Frontal cortex (tissue), 4 donors: ENCODE measurements around the gene ADAMTS2. TPM values are rescaled to one million over a fixed set of nuclear protein-coding genes. Genes with fewer than 3 reads are reported as not detected.

ENCODE experiments used
- DNase-seq, 2 donors: peaks; one replicate each; pipeline ENCODE4 v3.0.0; 2012; ENCODE audit warnings: low spot score in 2 of 2
- FAIRE-seq: peaks from 2 replicates; lab custom pipeline; 2012; peaks lifted over from hg19 to GRCh38; lab: Jason Lieb, UNC
- total RNA-seq: library from RNA; depleted of rRNA; stranded (reverse); fragments of >200 nt; gene quantifications from one replicate; pipeline ENCODE4 v1.2.3, GENCODE V29; 2014
- donor health status: control.
- donor health status: control.
- donor health status: control.

Gene ADAMTS2
- total RNA-seq, 1 donor from 2014 or later: 3.3 TPM

DNA sequence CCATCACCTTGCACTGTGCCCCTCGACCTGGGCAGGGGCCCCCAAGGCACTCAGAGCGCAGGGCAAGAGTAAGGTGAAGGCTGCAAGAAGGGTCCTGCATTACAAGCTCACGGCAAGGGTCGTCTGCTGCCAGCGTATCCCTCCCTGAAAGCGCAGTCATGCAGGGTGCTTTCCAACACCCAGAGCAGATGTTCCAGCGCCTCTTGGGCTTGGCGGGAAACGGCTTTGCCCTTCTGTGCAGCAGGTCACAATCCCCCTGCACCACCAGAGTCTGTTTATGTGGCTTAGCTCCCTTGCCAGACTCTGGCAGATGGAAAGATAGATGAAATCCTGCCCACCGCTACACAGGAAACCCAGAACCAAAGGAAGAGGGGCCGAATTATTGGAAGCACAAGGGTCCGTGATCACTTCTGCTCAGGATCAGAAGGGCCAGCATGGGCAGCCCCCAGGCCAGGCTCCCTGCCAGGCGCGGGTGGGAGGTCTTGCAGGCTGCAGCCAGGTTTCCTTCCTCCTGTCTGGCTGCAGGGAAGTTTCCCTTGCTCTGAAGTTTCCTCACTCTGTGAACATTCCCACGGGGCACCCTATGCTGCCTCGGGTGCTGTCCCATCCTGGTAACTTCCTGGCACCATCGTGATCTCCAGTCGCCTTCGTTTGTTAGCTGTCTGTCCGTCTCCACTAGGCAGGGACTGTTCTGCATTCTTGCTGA lies 152.9 kb downstream of the ADAMTS2 start:
- DNase-seq (no peak), FAIRE-seq (no peak)

DNA sequence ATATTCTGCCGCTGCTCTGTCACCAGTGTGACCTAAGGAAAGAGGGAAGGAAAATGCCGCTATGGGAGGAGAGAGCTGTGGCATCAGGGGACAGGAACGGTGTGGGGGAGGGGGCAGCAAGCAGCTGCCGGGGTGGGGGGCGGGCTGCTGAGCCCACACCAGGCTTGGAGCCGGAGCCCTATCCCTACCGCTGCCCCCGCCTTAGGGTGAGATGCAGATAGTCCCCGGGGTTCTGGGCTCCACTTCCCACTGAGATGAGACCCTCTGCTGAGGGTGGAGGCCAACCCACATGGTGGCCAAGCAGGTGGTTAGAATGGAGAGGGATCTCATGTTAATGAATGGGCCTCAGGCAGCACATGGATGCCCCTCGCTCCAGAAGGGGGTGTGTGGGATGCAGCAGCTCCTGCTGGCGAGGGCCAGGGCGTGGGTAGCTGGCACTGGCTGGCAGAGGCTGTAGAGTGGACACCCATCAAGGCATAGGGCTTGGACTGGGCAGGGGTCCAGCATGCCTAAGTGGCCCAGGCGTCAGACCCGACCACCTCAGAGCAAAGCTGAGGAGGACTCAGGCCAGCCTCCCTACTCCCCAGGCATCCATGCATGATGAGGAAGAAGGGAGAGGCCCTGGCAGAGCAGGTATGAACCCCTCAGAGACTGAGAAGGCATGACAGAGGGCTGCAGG lies 153.6 kb downstream of the ADAMTS2 start:
- FAIRE-seq: no peak
- DNase-seq: no peak

DNA sequence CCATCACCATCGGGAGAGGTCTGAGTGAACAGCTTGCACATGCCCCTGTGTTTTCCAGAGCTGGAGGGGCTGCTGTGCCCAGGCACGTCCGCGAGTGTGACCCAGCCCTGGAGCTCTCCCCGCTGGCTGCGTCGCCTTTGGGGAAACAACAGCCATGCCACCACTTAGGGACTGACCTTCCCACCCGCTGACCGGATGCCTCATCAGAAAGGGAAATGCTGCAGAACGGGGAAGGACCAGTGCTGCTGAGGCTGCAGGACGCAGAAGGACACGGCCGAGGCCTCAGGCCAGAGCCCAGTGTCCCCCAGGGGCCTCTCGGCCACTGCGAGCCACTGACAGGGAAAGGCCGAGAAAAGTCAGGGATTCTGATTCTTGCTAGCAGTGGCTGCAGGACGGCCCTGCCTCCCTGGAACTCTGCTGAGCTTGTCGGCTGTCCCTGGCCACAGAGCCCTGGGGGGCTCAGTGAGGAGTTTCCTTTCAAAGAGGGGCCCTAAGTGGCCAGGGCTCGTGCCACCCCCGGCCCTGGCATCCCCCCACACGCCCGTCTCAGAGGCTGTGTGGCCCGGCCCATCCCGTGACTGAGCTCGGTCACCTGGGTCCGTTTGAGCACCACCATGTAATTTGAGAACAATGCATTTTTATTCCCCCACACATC lies 154.3 kb downstream of the ADAMTS2 start:
- DNase-seq (no peak), FAIRE-seq (no peak)

DNA sequence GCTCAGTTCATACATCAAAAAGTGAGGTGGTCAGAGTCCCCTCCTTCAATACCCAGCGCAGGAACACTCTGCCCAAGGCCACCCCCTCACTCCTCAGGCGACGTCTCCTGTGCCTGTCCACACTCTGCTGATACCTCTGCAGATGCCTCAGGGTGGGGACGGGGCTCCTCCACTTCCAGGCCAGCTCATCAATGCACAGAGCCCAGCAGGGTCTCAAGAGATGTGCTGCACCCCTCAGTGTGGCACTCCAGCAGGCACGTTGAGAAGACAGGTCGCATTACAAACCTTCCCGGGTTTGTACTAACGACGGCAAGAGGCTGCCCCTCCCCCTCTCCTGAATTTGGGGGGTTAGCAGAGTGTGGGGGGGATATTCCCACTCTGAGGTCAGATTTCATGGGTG lies 156.6 kb downstream of the ADAMTS2 start:
- DNase-seq (no peak), FAIRE-seq (no peak)

DNA sequence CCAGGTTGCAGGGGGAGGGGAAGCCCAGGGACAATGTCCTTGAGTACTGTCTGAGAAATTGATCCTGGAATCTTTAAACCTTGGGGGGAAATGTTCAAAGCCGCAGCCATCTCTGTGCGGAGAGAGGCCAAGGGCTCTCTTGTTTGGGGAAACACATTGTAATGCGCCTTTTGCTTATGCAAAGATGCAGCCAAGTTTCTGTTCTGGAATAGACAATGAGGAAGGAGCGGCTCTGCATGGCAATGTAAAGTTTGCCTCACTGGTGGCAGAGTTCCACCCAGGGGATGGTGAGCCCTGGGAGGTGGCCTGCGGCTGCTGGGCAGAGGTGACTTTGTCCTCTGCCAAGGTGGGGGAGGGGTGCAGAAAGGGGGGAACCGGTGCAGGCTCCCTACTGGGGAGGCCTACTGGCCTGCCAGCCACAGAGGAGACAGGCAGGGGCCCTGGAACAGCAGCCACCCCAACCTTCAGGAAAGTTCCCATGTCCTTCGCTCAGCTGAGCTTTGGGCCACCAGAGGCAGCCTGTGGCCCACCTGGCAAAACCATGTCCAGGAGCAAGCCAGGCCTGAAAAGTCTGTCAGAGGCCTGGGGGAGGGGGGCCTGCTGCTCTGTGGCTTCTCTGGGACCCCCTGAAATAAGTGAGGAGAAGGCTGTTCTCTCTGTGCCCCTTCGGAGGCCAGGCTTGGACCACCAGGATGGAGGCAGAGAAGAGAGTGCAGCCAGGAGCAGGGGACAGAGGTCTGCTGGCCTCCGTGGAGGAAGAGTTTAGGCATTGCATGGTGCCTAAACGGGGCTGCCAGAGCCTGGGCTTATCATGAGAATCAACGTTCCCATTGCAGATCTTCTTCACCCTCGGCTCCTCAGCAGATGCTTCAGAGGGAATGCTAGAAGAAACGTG lies 157.3 kb downstream of the ADAMTS2 start:
- no peak for FAIRE-seq
- DNase-seq: no peak

DNA sequence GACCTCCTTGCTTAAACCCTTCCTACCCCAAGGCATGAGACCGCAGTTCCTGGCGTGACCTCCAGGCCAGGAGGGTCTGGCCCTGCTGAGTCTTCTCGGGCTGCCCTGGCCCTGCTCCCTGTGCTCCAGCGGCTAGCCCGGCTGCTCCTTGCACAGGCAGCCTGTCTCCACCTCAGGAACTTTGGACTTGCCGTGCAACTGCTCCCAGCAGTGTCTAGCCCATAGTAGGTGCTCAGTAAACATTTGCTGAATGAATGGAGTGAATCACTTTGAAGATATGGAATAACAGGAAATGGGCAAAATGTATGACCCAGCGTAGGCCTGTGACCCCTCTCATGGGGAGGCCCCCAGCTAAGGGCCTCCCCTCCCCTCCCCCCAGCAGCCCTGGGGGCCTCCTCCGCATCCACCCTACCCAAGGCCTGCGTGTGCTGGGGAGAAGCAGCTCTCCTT lies 158.0 kb downstream of the ADAMTS2 start:
- DNase-seq (no peak), FAIRE-seq (no peak)

DNA sequence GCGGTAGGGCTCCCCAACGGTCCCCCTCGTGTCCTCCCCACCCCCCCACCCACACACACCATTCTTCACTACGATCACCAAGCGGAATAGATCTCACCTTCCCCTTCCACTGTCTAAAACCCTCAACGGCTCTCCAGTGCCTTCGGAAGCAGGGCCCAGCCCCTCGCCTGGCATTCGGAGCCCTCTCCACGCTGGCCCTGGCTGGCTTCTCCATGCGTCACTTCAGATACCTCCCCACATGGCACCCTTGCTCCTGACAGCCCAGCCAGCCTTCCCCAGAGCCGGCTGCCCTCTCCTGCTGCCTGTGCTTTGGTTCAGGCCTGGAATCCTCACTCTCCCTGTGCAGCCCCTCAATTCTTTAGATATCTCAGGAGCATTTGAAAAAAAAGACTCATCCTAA lies 158.5 kb downstream of the ADAMTS2 start:
- DNase-seq (no peak), FAIRE-seq (no peak)

DNA sequence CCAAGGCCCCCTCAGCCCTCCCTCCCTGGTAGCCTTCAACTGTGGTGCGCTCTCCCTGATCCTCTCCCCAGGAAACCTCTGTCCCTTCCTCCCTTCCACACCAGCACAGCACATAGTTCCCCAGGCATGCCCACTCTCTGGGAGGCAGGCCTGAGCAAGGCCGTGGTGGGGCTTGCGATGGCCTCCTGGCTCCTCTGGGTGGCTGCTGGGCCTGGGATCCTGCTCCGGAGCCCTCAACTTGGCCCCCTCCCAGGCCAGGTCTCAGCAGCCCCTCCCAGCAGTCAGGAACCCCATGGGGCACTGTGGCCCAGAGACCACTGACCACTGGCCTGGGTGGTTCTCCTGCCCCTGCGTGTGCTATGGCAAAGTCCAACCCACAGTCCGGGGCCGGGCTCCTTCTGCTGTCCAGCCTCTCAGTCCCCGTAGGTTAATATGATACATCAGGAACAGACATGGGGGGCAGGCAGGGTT lies 159.3 kb downstream of the ADAMTS2 start:
- no peak for FAIRE-seq
- DNase-seq: no peak

DNA sequence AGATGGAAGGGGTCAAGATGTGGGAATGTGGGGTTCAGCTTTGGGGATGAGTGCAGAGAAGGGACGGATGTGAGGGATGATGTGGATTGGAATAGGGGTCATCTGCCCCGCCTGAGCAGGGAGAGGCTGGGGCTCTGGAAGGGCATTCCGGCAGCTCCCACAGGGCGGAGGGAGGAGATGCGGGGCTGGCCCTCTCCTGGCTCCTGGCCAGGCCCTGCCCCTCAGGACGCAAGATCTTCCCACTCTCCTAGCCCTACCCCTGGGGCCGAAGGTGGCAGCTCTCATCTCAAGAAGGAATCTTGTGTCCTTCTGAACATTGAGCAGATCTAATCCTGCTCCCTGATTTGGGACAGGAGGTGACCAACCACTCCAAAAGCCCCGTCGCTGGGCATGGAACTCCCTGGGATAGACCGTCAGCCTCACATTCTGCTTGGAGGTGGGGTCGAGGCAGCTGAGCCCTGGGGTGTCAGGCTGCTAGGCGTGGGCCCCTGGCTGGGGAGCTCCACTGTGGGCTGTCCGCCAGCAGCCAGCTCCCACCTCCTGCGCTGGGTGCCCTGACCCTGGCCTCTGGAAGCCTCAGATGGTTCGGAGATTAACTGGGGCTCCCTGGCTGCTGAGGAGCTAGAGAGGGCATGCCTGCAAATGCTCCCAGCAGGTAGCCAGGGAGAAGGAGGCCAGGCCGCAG lies 159.9 kb downstream of the ADAMTS2 start:
- FAIRE-seq: no peak
- DNase-seq: no peak

DNA sequence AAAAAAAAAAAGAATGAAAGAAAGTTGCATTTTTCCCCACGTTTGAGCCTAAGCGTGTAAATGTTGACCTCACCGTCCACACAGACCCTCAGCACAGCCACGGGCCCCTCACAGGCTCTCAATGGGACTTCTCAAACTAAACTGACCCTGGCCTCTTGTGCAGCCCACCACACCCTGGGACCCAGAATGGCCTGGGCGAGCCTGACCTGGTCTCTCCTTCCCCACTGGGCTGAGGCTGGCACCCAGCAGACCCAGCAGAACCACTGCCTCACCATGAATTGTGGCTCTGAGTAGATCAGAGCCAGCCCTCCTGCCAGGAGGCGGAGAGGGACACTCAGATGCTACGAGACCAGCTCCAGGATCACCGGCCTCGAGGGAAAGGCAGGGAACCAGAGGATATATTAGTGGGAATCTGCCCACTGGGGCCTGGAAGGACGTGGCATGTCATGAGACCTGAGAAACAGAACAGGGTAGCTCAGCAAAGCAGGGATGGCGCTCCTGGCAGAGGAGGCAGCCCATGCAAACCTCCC lies 160.7 kb downstream of the ADAMTS2 start:
- DNase-seq: no peak
- FAIRE-seq: no peak

DNA sequence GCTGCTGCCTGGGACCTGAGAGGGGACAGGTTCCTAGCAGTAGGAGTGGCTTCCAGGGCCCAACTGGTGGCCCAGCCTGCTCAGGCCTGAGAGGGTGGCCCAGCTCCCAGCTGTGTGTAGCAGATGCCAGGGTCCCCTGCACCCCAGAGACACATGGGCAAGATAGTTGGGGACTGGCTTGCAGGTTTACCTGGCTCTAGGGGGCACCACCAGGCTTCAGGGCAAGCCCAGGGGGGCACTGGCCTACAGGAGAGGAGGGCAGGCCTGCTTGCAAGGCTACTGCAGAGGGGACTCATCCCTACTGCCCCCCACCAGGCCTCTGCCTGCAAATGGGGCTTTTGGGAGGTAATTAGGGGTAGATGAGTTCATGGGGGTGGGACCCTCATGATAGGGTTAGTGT lies 161.8 kb downstream of the ADAMTS2 start:
- no peak for FAIRE-seq
- DNase-seq: no peak

DNA sequence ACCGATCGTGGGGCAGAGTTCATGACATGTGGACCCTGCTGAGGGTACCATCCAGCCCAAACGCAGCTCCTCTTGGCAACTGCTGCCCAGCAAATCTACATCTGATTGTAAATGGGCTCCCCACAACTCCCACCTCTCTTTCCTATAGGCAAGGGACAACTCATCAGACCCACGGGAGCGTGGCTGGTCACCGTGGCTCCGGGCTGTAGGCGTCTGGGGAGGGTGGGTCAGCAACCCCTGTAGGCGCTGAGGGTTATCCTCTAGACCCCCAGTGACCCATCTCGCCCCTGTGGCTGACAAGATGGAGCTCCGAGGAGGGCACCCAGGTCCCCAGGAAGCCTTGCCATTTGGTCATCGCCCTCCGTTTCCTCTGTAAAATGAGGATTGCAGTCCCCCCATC lies 162.7 kb downstream of the ADAMTS2 start:
- DNase-seq: no peak
- FAIRE-seq: no peak

DNA sequence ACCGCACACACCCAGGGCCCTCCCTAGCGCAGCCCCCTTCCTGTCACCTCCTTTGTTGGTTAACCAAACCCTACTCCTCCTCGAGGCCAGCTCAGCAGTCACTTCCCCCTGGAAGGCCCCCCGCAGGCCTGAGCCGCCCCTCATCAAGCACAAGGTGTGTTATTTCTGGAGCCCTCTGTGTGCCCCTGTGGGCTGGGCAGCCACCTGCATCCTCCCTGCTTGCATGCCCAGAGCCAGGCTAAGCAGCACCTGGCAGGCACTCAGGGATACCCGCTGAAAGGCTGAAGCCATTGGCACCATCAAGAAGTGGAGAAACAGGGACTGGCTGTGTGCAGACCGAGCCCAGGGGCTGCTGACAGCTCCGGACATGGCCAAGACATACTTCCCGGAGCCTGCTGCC lies 163.3 kb downstream of the ADAMTS2 start:
- no peak for DNase-seq
- FAIRE-seq: no peak

DNA sequence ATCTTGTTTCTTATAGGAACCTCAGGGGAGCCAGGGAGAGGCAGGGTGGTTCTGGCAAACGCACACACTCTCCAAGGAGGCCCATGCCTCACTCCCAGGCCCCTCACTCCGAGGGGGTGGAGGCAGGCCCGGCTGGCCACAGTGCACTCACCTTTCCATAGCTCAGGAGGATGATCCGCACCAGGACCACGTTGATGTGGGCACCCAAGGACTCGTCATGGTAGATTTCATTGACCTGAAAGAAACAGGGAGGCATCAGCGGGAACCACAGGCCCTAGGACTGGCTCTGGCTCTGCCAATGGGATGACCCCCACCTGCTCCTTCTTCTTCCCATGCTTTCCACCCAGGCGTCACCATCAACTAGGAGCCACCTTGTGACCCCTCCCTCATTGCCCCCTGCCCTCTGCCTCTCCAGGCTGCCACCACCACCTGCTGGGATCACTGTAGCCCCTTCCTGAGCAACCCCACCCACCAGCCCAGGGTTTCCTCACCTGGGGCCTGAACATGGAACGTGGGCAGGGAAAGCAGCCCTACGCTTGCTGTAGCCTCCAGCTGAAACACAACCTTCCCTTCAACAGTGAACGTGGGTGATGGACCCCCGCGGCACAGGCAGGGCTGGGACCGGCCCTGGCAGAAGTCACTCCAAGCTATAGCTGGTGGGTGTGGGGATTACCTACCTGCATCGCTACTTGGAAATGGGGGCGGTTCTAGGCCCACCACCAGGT lies 164.2 kb downstream of the ADAMTS2 start:
- DNase-seq: no peak
- FAIRE-seq: no peak

DNA sequence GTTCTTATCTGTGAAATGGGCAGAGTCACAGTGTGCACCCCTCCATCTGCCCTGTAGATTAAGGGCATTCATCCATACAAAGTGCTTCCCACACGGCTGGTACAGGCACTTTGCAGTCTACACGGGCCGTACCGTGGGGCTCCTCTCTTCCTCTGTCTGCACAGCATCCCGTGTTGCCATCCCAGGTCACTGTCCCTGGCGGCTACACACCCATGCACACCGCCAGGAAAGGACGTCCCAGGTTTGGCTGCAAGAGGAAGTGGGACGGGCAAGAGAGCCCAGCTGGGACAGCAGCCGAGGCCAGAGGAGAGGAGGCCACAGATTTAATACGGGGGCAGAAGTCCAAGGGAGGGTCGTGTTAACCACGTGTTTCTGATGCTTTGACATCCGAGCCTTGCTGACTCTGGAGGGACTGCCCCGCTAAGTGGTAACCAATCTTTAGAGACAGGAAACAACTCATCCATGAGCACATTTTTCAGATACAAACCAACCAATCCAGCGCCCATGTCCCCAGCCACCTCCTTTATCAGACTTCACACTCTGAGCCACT lies 165.1 kb downstream of the ADAMTS2 start:
- DNase-seq (no peak), FAIRE-seq (no peak)

DNA sequence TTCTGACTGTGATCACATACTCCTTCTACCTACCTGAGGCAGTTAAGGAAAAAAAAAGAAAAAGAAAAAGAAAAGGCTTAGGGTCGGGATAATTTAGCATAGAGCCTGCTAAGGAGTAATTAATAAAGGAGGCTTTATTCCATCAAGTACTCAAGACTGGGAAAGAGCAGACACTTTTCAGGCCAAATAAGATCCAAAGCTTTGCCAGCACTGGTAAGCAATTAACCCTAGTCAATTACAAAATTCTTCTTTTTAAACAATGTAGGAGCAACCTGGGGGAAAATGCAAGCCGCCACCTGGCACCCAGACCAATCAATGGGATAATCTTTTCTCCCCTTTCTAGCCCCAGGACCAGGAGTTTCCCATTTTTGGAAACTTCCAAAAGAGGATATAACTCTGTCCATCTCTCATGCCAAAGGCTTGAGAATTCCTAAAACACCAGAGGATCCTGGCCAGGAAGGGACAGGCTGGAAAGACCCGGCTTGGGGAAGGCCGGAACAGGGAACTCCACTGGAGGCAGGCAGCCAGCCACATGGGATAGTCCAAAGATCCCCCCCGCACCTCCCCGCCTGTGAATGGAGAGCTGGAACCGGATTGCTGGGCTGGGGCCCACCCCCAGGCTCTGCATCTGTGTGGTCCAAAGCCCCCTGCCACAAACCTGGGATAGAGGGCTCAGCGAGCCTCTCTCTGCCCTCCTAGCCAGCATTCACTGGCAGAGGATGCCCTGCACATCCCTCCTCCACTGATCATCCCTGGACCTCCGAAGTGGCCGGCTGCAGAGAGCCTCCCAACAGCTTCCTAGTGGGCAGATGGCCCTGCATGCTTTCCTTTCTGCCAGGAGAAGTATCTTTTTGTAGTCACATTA lies 167.3 kb downstream of the ADAMTS2 start:
- no peak for DNase-seq
- FAIRE-seq: no peak

DNA sequence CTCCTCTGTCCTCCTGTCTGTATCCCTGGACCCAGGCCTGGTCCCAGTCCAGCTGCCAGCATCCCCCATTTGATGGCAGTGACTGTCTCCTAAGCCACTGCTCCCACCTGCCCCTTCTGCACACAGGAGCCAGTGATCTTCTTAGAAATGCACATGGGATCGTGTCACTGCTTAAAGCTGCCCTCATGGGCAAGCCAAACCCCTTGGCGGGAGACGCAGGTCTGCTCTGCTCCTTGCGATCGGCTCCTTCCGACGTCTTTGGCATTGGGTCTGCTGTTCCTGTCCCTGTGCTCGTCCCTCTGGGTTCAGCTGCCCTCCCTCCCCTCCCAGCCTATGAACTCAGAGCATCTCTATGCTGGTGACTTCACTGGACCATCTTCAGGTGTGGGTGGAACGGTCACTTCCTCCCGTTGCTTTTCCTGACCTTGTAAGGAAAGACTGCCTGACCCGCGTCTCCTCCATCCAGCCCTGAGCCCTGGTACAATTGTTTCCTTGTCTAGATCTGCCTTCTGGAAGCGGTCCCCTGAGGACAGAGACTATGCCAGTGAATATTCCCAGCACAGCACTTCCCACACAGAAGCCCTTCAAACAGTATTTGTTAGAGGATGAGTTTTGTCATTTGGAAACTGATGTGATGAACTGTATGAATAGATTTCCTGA lies 168.6 kb downstream of the ADAMTS2 start:
- FAIRE-seq (no peak), DNase-seq (no peak)
